SH-SY5Y (cell line): ENCODE results near the gene SLC25A13.

ENCODE experiments used
- GATA2 ChIP-seq: IDR thresholded peaks from 2 replicates; pipeline ENCODE4 v1.6.1; 2011; ENCODE audit warnings: mild to moderate bottlenecking, low read depth, low read length
- GATA3 ChIP-seq: IDR thresholded peaks from 2 replicates; pipeline ENCODE4 v1.6.1; 2011; ENCODE audit warnings: low read depth, mild to moderate bottlenecking, low read length, moderate library complexity

- TF ChIP-seq GATA2, result no peak
- no peak for TF ChIP-seq GATA3
These were observed 103.1 kb downstream of the SLC25A13 start for GRCh38 chr7:96218664-96219243.
